GM10248 (cell line): ENCODE results near the gene ZBTB25.

Experiments
- CTCF ChIA-PET: fragments of 300-600 bp; sonication (Branson Sonifier 250); formaldehyde crosslinking; extraction: SDS; loops from one replicate; lab custom pipeline; 2021; ENCODE audit warnings: antibody characterized with exemption; lab: Yijun Ruan, JAX
- POLR2A ChIA-PET: fragments of 350-650 bp; sonication (Branson Sonifier 250); formaldehyde crosslinking; extraction: SDS; loops from one replicate; lab custom pipeline; 2020; ENCODE audit warnings: antibody characterized with exemption; lab: Yijun Ruan, JAX
- DNase-seq: peaks from one replicate; pipeline ENCODE4 v3.0.0; 2012; ENCODE audit errors: extremely low spot score
- CTCF ChIP-seq: IDR thresholded peaks from 2 replicates; pipeline ENCODE4 v1.5.1; 2012; ENCODE audit warnings: mild to moderate bottlenecking, low read depth; ENCODE audit errors: extremely low read depth, missing control alignments, control extremely low read depth

The ZBTB25 gene

DNA sequence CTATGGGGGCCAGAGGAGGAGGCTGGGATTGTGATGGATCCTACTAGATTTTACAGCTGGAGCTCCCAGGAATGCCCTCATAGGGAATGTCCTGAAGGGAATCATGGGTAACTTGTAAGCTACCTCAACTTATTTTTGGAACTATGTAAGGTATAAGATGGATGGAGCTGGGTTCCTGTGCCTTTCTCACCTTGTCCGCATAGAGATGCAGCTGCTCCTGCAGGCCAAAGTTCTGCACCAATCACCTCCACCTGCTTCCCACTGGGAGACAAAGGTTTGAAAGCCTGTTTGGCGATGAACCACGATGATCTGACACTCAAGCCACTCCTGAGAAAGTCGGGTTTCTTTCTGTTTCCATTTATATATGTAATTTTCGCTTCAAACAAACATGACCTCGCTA is 39.0 kb downstream of the ZBTB25 start:
- DNase-seq: no peak
- TF ChIP-seq CTCF: no peak
- ChIA-PET CTCF (interaction anchor here (1.0 to 3.6 kb wide), 5 partner anchors 16 to 39 kb away, joined by 3 to 25 read pairs (median 6); partner anchors contain the start of gene ZBTB25), POLR2A (no interaction called here)

GRCh38 chr14:64463873-64464272 is 39.8 kb downstream of the ZBTB25 start:
- no peak for TF ChIP-seq CTCF

GRCh38 chr14:64463195-64463594 is 40.4 kb downstream of the ZBTB25 start:
- DNase-seq: peak; percentile 48
- no peak for TF ChIP-seq CTCF
- POLR2A ChIA-PET: interaction anchor here (0.6 to 1.4 kb wide), 2 partner anchors 15 to 190 kb away, joined by 3 to 4 read pairs; no protein-coding TSS in a partner anchor
- CTCF ChIA-PET: interaction anchor here (1.0 to 3.6 kb wide), 11 partner anchors 8 to 48 kb away, joined by 3 to 25 read pairs (median 4); no protein-coding TSS in a partner anchor

More at GRCh38 chr14:64463873-64464272, 39.8 kb downstream of the ZBTB25 start:
- CTCF ChIA-PET: interaction anchor here (0.9 to 3.6 kb wide), 10 partner anchors 8 to 52 kb away, joined by 3 to 25 read pairs (median 5); partner anchors contain the start of gene ZBTB25
- DNase-seq: no peak
- POLR2A ChIA-PET: interaction anchor here (0.7 kb wide), 1 partner anchor 441 kb away, joined by 3 read pairs; no protein-coding TSS in a partner anchor

DNA sequence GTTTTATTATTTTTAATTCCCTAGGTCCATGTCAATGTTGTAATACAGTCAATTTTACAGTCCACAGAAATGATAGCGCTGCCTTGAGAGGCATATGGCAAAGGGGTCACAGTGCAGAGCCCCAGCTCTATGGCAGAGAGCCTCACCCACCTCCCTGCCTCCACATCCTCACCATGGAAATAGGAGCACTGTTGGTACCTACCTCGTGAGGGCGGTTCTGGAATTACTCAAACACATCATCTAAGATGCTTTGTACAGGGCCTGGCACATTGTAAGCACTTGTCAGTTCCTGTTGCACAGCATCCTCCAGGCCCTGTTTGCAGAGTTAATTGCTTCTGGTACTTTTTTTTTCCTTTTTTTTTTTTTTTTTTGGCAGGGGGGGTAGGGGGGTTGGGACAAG is 42.4 kb downstream of the ZBTB25 start:
- CTCF ChIA-PET: interaction anchor here (1.1 to 2.7 kb wide), 3 partner anchors 16 to 117 kb away, joined by 3 to 13 read pairs (median 7); no protein-coding TSS in a partner anchor
- TF ChIP-seq CTCF: no peak
- DNase-seq: no peak
- POLR2A ChIA-PET: no interaction called here

DNA sequence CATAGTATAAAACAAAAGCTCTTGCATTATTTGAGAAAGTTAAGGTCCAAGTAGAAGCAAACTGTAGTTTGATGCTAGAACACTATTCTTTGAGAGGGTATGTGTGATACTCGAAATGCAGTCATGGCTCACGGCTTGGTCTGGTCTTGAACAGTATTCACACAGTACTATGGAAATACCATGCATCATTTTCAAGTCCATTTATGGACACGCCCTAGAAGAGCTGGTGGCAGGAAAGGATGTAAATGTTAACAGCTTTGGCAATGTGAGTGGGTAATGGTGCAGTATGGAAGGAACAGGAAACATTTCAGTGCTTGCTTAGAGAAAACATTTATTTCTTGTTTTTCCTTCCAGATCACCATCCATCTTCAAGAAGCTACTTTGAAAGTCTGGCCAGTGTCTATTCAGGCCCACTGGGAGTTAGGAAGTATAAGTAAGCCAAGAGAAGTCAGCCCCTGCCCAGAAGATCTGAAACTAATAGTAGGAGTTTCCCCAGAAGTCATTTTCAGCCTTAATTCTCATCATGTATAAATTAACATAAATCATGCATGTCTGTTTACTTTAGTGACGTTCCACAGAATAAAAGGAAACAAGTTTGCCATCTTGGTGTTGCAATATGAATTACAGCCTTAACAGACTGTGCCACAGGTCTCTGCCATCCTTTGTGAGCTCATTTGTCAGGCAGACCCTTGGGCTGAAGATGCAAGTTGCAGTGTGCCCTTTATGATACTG is 44.1 kb downstream of the ZBTB25 start:
- TF ChIP-seq CTCF: no peak
- ChIA-PET POLR2A (interaction anchor here (0.9 kb wide), 1 partner anchor 10 kb away, joined by 6 read pairs; no protein-coding TSS in a partner anchor), CTCF (interaction anchor here (1.1 to 2.7 kb wide), 8 partner anchors 10 to 116 kb away, joined by 3 to 13 read pairs (median 6); no protein-coding TSS in a partner anchor)
- no peak for DNase-seq

DNA sequence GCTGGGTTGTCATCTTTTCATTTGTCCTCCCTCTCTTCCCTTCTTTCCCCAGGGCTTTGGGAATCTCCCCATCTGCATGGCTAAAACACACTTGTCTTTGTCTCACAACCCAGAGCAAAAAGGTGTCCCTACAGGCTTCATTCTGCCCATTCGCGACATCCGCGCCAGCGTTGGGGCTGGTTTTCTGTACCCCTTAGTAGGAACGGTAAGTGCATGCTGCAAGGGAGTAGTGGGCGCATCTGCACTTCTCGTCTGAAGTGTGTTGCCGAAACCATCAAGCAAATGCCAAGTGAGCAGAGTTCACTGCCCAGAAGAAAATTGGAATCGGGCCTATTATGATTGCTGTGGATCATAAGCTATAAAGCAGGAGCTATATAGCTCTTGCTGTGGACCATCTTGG is 49.0 kb downstream of the ZBTB25 start:
- no peak for DNase-seq
- no peak for TF ChIP-seq CTCF
- ChIA-PET CTCF (interaction anchor here (0.9 to 1.7 kb wide), 2 partner anchors 9 to 10 kb away, joined by 3 read pairs; no protein-coding TSS in a partner anchor), POLR2A (no interaction called here)
